Skin of body (tissue), 2 donors: Measurements from ENCODE around the gene FGGY. TPM values are rescaled to one million over a fixed set of nuclear protein-coding genes. Genes with fewer than 3 reads are reported as not detected.
"Not testable (repeated sequence)": the region's sequence is repeated elsewhere in the genome, so short reads cannot be mapped to it uniquely, and the experiment has no call there.

Source experiments
- DNase-seq: peaks from one replicate; lab custom pipeline; 2025; lab: John Stamatoyannopoulos, UW
- total RNA-seq: library from RNA; depleted of rRNA; stranded (reverse); fragments of >200 nt; gene quantifications from one replicate; pipeline ENCODE4 v1.2.3, GENCODE V29; 2014

FGGY gene
- 24.9 TPM for total RNA-seq

- DNase-seq, result peak; percentile 98
Observed at GRCh38 chr1:59296358-59297256, at the start of gene FGGY. Gene FGGY, plus strand, starts transcription at chr1:59297094. Its CDS starts 24,456 bp downstream, at chr1:59321550.

- no peak for DNase-seq
Observed at GRCh38 chr1:59248758-59249157, 48.1 kb upstream of the FGGY start.

GRCh38 chr1:59249396-59250137, 47.3 kb upstream of the FGGY start:
- DNase-seq, result no peak

DNA sequence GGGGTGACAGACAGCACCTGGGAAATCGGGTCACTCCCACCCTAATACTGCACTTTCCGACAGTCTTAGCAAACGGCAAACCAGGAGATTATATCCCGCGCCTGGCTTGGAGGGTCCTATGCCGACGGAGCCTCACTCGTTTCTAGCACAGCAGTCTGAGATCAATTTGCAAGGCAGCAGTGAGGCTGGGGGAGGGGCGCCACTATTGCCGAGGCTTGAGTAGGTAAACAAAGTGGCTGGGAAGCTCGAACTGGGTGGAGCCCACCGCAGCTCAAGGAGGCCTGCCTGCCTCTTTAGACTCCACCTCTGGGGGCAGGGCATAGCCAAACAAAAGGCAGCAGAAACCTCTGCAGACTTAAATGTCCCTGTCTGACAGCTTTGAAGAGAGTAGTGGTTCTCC, 45.8 kb upstream of the FGGY start:
- not testable (repeated sequence) for DNase-seq

- DNase-seq, result not testable (repeated sequence)
Observed at GRCh38 chr1:59256429-59256828, 40.5 kb upstream of the FGGY start.

GRCh38 chr1:59258412-59259032, 38.4 kb upstream of the FGGY start:
- DNase-seq, result no peak

DNA sequence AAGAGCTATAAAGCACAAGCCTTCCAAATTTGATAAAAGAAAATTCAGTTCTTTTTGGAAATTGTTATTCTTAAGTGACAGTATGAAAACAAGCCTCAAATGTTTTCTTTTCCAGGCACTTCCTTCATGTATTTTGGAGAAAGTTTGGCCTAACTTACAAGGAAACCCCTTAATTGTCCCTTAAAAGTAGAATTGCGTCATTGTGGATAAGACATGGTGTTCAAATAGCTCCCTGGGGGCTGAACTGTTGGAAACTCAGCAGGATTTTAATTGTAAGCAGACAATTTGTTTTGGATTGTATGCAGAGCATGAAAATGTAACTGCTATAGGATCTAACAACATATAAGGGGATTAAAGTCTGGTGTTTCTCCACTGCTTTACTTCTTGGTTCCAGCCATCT, 35.4 kb upstream of the FGGY start:
- DNase-seq, result peak; percentile 96

DNA sequence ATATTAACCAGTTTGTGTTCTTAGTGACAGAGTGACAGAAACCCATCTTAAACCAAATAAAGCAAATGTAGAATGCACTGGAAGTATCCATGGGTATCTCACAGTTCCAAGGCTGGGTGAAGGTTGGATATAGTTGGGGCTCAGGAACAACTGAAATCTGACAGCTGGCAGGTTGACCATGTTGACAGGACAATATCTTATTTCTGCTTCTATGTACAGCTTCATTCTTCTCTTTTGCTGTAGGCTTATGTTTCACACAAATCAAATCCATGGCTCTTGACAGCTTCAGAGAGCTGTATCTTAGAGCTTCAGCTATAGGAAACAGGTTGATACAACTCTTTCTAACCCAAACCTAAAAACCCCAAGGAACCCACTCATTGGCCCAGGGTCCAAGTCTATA, 34.3 kb upstream of the FGGY start:
- DNase-seq, result no peak

GRCh38 chr1:59263111-59263510, 33.8 kb upstream of the FGGY start:
- no peak for DNase-seq

GRCh38 chr1:59265622-59266021, 31.3 kb upstream of the FGGY start:
- DNase-seq, result no peak

GRCh38 chr1:59266180-59266926, 30.5 kb upstream of the FGGY start:
- no peak for DNase-seq

DNA sequence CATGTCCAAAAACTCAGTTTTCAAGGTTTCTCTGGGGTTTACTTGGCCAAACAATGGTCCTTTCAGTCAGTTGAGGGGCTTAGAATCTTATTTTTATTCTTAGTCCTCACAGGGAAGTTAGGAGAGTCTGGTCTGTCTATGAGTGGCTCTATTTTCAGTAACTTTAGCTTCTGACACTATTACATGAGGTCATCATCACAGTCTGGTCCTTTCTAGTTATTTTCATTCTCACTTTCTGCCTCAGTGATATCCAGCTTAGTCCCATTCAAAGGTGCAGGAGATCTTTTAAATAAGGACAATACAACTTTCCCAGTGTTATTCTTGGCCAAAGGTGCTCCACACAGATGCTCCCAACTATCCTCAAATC, 30.0 kb upstream of the FGGY start:
- DNase-seq, result no peak

GRCh38 chr1:59268406-59268805, 28.5 kb upstream of the FGGY start:
- no peak for DNase-seq

- peak; percentile 36 for DNase-seq
Observed at GRCh38 chr1:59271561-59272260, 25.2 kb upstream of the FGGY start.

DNA sequence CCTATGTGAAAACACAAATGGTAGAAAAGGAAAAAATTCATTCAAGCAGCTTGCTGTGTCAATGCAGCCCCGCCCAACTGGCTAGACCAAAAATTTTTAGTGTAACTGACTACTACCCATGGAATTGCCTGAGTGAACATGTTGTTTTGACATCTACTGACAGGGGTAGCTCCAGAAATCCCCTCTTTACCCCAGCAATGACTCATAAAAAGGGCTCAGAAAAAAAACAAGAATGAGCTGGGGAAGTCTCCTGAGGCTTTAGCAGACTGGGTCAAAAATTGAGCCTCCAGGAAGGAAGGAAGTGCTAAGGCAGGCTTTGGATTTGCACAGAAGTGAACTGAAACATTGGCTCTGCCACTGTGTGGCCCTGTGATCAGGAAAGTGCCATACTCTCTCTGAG, 24.4 kb upstream of the FGGY start:
- no peak for DNase-seq

DNA sequence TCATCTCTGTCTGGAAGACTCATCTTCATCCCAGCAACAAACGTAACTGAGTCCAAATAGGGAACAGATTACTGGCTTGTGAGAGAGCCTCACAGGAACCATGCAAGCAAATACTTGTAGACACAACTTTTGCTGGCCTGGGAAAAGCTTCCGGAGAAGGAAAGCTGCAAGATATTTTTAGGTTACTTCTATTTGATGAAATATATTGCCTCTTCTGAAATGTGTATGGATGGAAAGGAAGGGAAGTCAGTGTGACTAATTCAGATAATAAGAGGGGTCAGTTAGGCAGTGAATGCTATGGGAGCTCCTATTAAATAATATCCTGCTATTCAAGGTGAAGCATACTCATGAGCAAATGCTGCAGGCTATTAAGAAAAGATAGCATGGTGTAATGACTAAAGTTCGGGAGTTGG, 20.4 kb upstream of the FGGY start:
- no peak for DNase-seq

DNA sequence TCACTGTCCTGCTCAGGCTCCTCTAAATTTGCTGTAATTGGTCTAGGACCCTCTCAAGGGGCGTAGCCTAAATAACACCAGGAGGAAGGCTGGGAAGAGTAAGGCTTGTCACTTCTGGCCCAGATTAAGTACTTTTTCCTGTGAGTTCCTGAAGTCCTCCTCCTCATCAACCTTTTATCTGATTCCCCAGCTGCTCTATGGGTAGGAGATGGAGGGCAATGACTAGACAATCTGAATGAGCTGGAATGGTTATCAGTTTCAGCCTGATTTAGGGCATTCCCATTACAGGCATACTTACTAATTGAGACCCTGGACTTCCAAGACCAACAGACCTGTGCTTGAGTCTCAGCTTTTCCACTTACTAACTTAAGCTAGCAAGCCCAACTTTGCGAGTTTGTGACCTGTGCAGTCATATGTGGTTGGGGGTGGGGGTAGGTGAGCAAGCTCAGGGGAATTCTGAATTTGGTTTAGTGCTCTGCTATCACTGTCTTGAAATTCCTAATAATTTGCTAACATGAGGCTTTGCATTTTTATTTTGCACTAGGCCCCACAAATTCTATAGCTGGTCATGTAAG, 18.0 kb upstream of the FGGY start:
- no peak for DNase-seq

DNA sequence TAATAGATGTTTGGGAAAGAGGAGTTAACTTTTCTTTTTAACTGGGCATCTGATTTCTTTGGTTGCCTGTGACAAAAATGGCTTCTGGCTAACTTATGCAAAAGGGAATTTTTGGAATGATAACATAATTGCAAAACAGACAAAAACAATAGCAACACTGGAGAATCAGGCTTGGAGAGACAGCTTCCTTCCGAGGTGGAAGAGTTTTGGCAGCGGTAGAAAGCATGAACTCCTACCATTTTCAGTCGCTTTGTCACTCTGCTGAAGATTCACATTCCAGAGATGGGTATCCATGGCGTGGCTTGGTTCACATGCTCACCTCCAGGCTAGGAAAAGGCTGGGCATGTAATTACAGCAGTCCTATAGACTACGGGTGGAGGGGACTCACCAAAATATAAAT, 17.2 kb upstream of the FGGY start:
- DNase-seq, result no peak

DNA sequence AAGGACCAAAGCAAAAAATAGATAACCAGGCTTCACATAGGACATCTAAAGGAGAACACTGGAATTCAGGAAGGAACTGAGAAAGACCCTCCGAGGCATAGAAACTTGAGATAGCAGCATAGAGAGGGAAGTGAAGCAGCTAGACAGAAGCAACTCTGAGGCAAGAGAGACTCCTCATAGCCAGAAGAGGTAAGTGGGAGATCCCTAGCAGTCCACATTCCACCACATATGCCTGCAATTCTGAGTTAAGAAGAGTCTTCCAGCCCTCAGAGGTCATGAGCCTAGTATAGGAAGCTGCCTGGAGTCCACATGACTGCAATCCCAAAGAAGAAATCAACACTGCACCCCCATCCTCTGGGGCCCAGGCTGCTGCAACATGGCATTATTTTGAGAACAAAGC, 13.9 kb upstream of the FGGY start:
- DNase-seq, result no peak

- DNase-seq, result no peak
Observed at GRCh38 chr1:59285691-59286090, 11.2 kb upstream of the FGGY start.

DNA sequence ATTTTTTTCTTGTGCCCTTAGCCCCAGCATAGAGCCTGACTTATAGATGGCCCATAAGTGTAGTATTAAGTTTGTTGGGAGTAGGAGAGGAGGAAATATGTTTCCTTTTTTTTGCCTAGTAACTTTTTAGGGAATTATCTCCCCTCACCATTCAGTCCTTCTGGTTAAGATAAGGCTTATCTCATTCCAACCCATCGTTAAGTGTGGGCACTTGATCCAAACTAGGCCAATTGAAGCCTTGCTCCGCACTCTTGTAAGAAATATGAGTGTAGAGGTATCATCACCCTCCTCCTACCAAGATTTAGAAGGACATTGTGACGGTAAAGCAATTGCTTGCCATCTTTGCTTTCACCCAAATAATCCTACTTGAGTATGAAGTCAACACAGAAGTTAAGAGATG, 8.8 kb upstream of the FGGY start:
- DNase-seq, result no peak
